ENCODE results near the gene SH3YL1. TPM values are rescaled to one million over a fixed set of nuclear protein-coding genes. Genes with fewer than 3 reads are reported as not detected.

The SH3YL1 gene
- total RNA-seq, 1 experiment from 2014 or later = 97.0 TPM

DNA sequence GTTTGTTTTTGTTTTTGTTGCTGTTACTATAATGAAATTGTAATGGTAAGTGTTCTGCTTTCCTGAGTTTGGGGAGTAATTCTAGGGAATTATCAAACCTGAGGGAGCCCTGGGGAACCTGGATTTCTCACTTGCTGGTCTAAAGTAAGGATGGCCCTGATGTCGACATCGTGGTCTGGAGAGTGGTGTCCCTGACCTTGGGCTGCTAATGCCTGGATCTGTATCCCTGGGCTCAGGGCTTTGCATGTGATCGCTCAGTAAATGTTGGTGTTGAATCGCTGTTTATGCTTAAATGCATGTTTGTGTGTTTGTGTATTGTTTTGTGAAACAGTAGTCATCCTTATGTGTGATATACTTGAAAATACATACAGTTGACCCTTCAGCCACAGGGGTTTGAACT is 7.0 kb upstream of the SH3YL1 start:
- H3K27me3 Mint-ChIP-seq (ENCODE audit: unreplicated experiment) = no peaks in the 10 kb centered on the region
- intact Hi-C loops (cut with micrococcal nuclease; ENCODE audit: unreplicated experiment) = no loop called here
- peaks cover 15% of the 10 kb centered on the region for H3K36me3 Mint-ChIP-seq (ENCODE audit: insufficient read depth, unreplicated experiment)
- BruUV-seq (replicated peaks) = no TSS peak
- H3K4me1 Mint-ChIP-seq (ENCODE audit: low read depth, unreplicated experiment) = peaks cover 47% of the 10 kb centered on the region
- no peak overlapping the region for H3K4me3 Mint-ChIP-seq (ENCODE audit: low read depth, unreplicated experiment)
- H3K9me3 Mint-ChIP-seq (ENCODE audit: low read depth, unreplicated experiment) = no peaks in the 10 kb centered on the region
- CTCF ChIA-PET = no interaction called here
- peak overlapping the region; percentile 42 for H3K27ac Mint-ChIP-seq (ENCODE audit: unreplicated experiment)
- TF ChIP-seq, protein P1, sequence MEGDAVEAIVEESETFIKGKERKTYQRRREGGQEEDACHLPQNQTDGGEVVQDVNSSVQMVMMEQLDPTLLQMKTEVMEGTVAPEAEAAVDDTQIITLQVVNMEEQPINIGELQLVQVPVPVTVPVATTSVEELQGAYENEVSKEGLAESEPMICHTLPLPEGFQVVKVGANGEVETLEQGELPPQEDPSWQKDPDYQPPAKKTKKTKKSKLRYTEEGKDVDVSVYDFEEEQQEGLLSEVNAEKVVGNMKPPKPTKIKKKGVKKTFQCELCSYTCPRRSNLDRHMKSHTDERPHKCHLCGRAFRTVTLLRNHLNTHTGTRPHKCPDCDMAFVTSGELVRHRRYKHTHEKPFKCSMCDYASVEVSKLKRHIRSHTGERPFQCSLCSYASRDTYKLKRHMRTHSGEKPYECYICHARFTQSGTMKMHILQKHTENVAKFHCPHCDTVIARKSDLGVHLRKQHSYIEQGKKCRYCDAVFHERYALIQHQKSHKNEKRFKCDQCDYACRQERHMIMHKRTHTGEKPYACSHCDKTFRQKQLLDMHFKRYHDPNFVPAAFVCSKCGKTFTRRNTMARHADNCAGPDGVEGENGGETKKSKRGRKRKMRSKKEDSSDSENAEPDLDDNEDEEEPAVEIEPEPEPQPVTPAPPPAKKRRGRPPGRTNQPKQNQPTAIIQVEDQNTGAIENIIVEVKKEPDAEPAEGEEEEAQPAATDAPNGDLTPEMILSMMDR (IDR thresholded peaks at IDR 0.05; ENCODE audit: unreplicated experiment) = no peak
- DNase-seq = no peak

DNA sequence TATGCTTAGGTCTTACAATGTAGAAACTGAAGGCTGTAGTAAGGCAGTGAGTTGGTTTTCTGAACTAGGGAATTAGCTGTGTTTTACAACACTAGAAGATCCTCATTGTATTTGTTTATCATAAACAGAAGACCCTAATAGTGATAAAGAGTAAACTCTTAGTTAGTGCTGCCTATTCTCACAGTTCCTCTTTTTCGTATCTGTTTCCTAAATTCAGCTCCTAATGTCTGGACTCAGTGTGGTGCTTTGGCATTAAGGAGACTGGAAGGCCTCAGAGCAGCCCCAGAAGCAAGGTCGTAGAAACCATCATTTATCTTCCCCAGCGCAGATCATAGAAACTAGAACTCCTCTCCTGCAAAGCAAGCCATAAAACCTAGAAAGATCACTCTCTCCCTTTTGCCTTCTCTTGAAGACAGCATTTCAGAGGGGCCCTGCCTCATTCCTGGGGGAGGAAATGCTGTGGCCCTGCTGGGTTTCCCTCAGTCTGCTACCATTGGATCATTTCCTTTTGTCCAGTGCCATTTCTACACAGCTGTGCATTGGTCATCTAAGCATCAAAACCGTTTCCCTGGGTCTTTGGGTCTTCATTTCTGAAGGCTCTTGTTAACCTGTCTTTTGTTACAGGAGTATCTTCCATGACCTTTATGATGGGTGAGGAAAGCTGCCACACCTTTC is 5.7 kb upstream of the SH3YL1 start:
- CTCF ChIA-PET = no interaction called here
- no peak overlapping the region for H3K27ac Mint-ChIP-seq (ENCODE audit: unreplicated experiment)
- intact Hi-C loops (cut with micrococcal nuclease; ENCODE audit: unreplicated experiment) = no loop called here

DNA sequence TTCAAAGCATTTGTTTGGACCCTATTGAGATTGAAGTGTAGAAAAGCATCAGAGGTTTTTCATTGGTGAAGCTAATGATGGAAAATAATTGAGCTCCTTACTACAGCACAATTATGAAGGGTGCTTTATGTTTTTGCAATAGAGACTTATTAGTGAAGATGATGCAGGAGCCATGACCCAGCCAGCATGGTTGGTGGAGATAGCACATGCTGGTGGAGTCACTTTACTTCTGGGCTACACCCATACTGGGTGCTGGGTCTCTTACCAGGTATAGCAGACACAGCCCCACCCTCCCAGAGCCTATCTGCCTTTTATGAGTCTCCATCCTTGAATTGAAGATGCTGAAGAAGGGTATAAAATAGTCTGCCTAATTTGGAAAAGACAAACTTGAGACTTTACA is 4.5 kb upstream of the SH3YL1 start:
- DNase-seq = no peak
- no peak overlapping the region for H3K4me3 Mint-ChIP-seq (ENCODE audit: low read depth, unreplicated experiment)
- H3K27me3 Mint-ChIP-seq (ENCODE audit: unreplicated experiment) = no peaks in the 10 kb centered on the region
- H3K36me3 Mint-ChIP-seq (ENCODE audit: insufficient read depth, unreplicated experiment) = peaks cover 39% of the 10 kb centered on the region
- TF ChIP-seq, protein P1 (IDR thresholded peaks at IDR 0.05; ENCODE audit: unreplicated experiment) = no peak
- intact Hi-C loops (cut with micrococcal nuclease; ENCODE audit: unreplicated experiment) = no loop called here
- BruUV-seq (replicated peaks) = no TSS peak
- H3K9me3 Mint-ChIP-seq (ENCODE audit: low read depth, unreplicated experiment) = no peaks in the 10 kb centered on the region
- peaks cover 38% of the 10 kb centered on the region for H3K4me1 Mint-ChIP-seq (ENCODE audit: low read depth, unreplicated experiment)
- no peak overlapping the region for H3K27ac Mint-ChIP-seq (ENCODE audit: unreplicated experiment)
- CTCF ChIA-PET = no interaction called here

More for the DNA sequence above, 5.7 kb upstream of the SH3YL1 start:
- Mint-ChIP-seq H3K27me3 (ENCODE audit: unreplicated experiment) (no peaks in the 10 kb centered on the region), H3K36me3 (ENCODE audit: insufficient read depth, unreplicated experiment) (peaks cover 27% of the 10 kb centered on the region), H3K4me3 (ENCODE audit: low read depth, unreplicated experiment) (no peak overlapping the region), H3K4me1 (ENCODE audit: low read depth, unreplicated experiment) (peaks cover 42% of the 10 kb centered on the region), H3K9me3 (ENCODE audit: low read depth, unreplicated experiment) (no peaks in the 10 kb centered on the region)
- TF ChIP-seq, protein P1 (IDR thresholded peaks at IDR 0.05; ENCODE audit: unreplicated experiment) = no peak
- DNase-seq = no peak
- BruUV-seq (replicated peaks) = no TSS peak

DNA sequence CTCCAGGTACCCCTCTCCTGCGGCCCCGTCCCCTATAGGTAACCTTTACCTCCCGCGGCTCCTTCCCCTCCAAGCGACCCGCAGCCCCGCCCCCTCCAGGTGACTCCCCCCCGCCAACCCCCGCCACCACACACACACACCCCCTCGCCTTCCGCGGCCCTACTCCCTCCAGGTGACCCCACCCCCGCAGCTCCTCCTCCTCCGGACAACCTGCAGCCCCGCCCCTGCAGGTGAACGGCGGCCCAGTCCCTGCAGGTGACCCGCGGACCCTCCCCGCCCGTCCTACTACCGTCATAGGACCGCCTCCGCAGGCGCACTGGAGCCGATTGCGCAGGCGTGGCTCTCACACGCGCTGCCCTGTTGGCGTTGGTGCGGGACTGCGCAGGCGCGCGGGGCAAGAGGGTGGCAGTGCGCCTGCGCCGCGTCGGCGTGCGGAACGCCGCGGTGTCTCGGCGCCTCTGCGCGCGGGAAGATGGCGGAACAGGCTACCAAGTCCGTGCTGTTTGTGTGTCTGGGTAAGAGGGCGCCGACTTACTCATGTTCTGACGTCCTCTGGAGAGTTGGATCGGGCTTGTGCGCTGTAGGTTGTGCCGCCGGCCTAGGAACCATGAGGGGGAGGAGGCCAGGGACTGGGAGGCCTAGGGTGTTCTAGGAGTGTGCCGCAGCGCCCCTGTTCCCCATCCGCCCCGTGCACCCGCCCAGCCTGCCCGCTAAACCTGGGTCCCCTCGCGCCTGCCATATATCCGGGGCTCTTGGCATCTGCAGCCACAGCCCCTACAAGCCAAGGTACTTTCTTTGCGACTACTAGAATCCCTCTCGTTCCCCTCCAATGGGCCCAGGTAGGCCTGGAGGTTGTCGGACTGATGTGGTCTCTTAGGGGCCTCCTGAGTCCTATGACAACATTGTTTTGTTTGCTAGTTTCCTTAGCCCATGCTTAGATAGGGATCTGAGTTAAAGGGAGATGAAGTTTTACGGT is 949 bp upstream of the SH3YL1 start, which contains the start of gene ACP1:
Gene ACP1 (plus strand): TSS at position 455 of the 976 bp plus-strand sequence. CDS start 18 bp downstream, at position 473.
- peak within 1 kb of the TSS; percentile 92 for H3K27ac Mint-ChIP-seq (ENCODE audit: unreplicated experiment)
- intact Hi-C loops (cut with micrococcal nuclease; ENCODE audit: unreplicated experiment) = loop anchor here (1.0 kb wide), 1 partner anchor 25 kb away; no protein-coding TSS in a partner anchor
- DNase-seq = peak; percentile 99
- H3K4me3 Mint-ChIP-seq (ENCODE audit: low read depth, unreplicated experiment) = peak within 1 kb of the TSS; percentile 99
- H3K36me3 Mint-ChIP-seq (ENCODE audit: insufficient read depth, unreplicated experiment) = peaks cover 49% of the 10 kb centered on the region
- H3K4me1 Mint-ChIP-seq (ENCODE audit: low read depth, unreplicated experiment) = peaks cover 44% of the 10 kb centered on the region
- H3K9me3 Mint-ChIP-seq (ENCODE audit: low read depth, unreplicated experiment) = no peaks in the 10 kb centered on the region
- no peaks in the 10 kb centered on the region for H3K27me3 Mint-ChIP-seq (ENCODE audit: unreplicated experiment)
- CTCF ChIA-PET = interaction anchor here (0.7 kb wide), 1 partner anchor 231 kb away, joined by 3 read pairs; no protein-coding TSS in a partner anchor
- BruUV-seq (replicated peaks) = no TSS peak
- TF ChIP-seq, protein P1 (IDR thresholded peaks at IDR 0.05; ENCODE audit: unreplicated experiment) = no peak

Measured in Calu3 (cell line).